ENCODE measurements around the gene COPS4. TPM values are rescaled to one million over a fixed set of nuclear protein-coding genes. Genes with fewer than 3 reads are reported as not detected.
A peak's percentile ranks its signal among the peaks of the same experiment; 100 is the strongest.

COPS4 gene
- total and polyA plus RNA-seq, 10 donors, result 20.0 to 35.1 (median 25.9) TPM

- TF ChIP-seq POLR2A (IDR thresholded peaks at IDR 0.05), result no peak
- TF ChIP-seq POLR2AphosphoS5 (IDR thresholded peaks at IDR 0.05), result no peak
- TF ChIP-seq CTCF (IDR thresholded peaks at IDR 0.05 in 8 of 11, conservative IDR thresholded peaks at IDR 0.05 in 3 of 11), result no peak
- intact Hi-C loops (cut with DNase I; ENCODE audit: low total_unique reads), result loop anchor here (10.0 kb wide), 1 partner anchor 107 kb away; the partner anchor contains the start of gene THAP9
- Histone ChIP-seq H3K27me3 (replicated peaks in 1 of 7) (no peaks in the 10 kb centered on the region), H3K4me3 (peak overlapping the region; percentile 55 to 97 (median 80)), H3K36me3 (no peaks in the 10 kb centered on the region), H3K9me3 (no peaks in the 10 kb centered on the region), H3K4me1 (peaks cover 16 to 69% (median 49%) of the 10 kb centered on the region in 6 donors), H3K27ac (peak overlapping the region; percentile 30 to 96 (median 94))
- no peak for DNase-seq
- WGBS, 5 donors, result 3 to 6% (median 5%) methylated on average over 5 of the region's 5 CpGs
Observed at GRCh38 chr4:83011689-83012199, 23.2 kb upstream of the COPS4 start.

- no peaks in the 10 kb centered on the region for H3K27me3 ChIP-seq (replicated peaks in 1 of 7)
- intact Hi-C loops (cut with DNase I; ENCODE audit: low total_unique reads), result loop anchor here (10.0 kb wide), 1 partner anchor 107 kb away; the partner anchor contains the start of gene THAP9
- no peak for DNase-seq
- TF ChIP-seq POLR2A (IDR thresholded peaks at IDR 0.05), result no peak
- TF ChIP-seq CTCF (IDR thresholded peaks at IDR 0.05 in 8 of 11, conservative IDR thresholded peaks at IDR 0.05 in 3 of 11), result no peak
- TF ChIP-seq POLR2AphosphoS5 (IDR thresholded peaks at IDR 0.05), result no peak
- peaks cover 16 to 64% (median 47%) of the 10 kb centered on the region in 6 donors for H3K4me1 ChIP-seq
- peak overlapping the region; percentile 55 to 97 (median 80) for H3K4me3 ChIP-seq
- H3K36me3 ChIP-seq, result no peaks in the 10 kb centered on the region
- no peaks in the 10 kb centered on the region for H3K9me3 ChIP-seq
- H3K27ac ChIP-seq, result peak overlapping the region; percentile 30 to 96 (median 94)
- 0% methylated on average over 16 to 43 of the region's 43 CpGs for WGBS, 5 donors
Observed at GRCh38 chr4:83012200-83012686, 22.7 kb upstream of the COPS4 start.

GRCh38 chr4:83012687-83013419 lies 22.1 kb upstream of the COPS4 start:
- H3K36me3 ChIP-seq, result no peaks in the 10 kb centered on the region
- no peaks in the 10 kb centered on the region for H3K27me3 ChIP-seq (replicated peaks in 1 of 7)
- no peaks in the 10 kb centered on the region for H3K9me3 ChIP-seq
- peak overlapping the region; percentile 31 to 96 (median 94) for H3K27ac ChIP-seq
- DNase-seq, result peak; percentile 100
- peak; percentile 54 to 93 (median 76) for TF ChIP-seq CTCF (IDR thresholded peaks at IDR 0.05 in 8 of 11, conservative IDR thresholded peaks at IDR 0.05 in 3 of 11)
- peak; percentile 95 to 97 (median 97) for TF ChIP-seq POLR2AphosphoS5 (IDR thresholded peaks at IDR 0.05)
- peak in 1 of 3 donors; percentile 33 for TF ChIP-seq POLR2A (IDR thresholded peaks at IDR 0.05)
- WGBS, 5 donors, result 0 to 1% (median 1%) methylated on average over 32 to 73 of the region's 73 CpGs
- peaks cover 16 to 58% (median 45%) of the 10 kb centered on the region in 6 donors for H3K4me1 ChIP-seq
- peak overlapping the region; percentile 55 to 97 (median 80) for H3K4me3 ChIP-seq
- intact Hi-C loops (cut with DNase I; ENCODE audit: low total_unique reads), result loop anchor here (10.0 kb wide), 1 partner anchor 108 kb away; the partner anchor contains the start of gene THAP9

GRCh38 chr4:83013420-83013867 lies 21.5 kb upstream of the COPS4 start:
- intact Hi-C loops (cut with DNase I; ENCODE audit: low total_unique reads), result loop anchor here (10.0 kb wide), 1 partner anchor 109 kb away; the partner anchor contains the start of gene THAP9
- 16 to 30% (median 23%) methylated on average over 13 of the region's 13 CpGs for WGBS, 5 donors
- H3K27ac ChIP-seq, result peak overlapping the region; percentile 31 to 96 (median 94)

More at GRCh38 chr4:83013420-83013867, 21.5 kb upstream of the COPS4 start:
- DNase-seq, result no peak
- Histone ChIP-seq H3K9me3 (no peaks in the 10 kb centered on the region), H3K36me3 (no peaks in the 10 kb centered on the region), H3K4me3 (peak overlapping the region; percentile 33 to 97 (median 80)), H3K4me1 (peaks cover 16 to 52% (median 42%) of the 10 kb centered on the region in 6 donors), H3K27me3 (replicated peaks in 1 of 7) (no peaks in the 10 kb centered on the region)
- TF ChIP-seq POLR2AphosphoS5 (IDR thresholded peaks at IDR 0.05) (no peak), CTCF (IDR thresholded peaks at IDR 0.05 in 8 of 11, conservative IDR thresholded peaks at IDR 0.05 in 3 of 11) (no peak), POLR2A (IDR thresholded peaks at IDR 0.05) (no peak)

Measured in spleen (tissue), 11 donors.